Measurements from ENCODE around the gene C2CD2L. TPM values are rescaled to one million over a fixed set of nuclear protein-coding genes. Genes with fewer than 3 reads are reported as not detected.

The C2CD2L gene
- total and polyA plus RNA-seq, 2 of the 13 experiments (the other 11 are each of a cell fraction or from before 2014, with no cell fraction given) = 3.7 to 5.5 TPM

GRCh38 chr11:119093942-119094815 is 13.0 kb upstream of the C2CD2L start (continued):
- TF ChIP-seq ZBTB8A (CRISPR knock-in tag; IDR thresholded peaks at IDR 0.05; ENCODE audit: borderline replicate concordance, low read depth) (no peak), ZBTB7B (CRISPR knock-in tag; IDR thresholded peaks at IDR 0.05) (0 out of 2 replicates have a peak, but pooled peaks have one; percentile 25), ZNF891 (CRISPR knock-in tag; IDR thresholded peaks at IDR 0.05) (peak; percentile 37; the same call in 1 of the 2 replicates), NFIC (IDR thresholded peaks at IDR 0.05; ENCODE audit: low read length) (no peak), ZNF180 (CRISPR knock-in tag; IDR thresholded peaks at IDR 0.05; ENCODE audit: borderline replicate concordance, low read depth) (no peak), TBX2 (CRISPR knock-in tag; IDR thresholded peaks at IDR 0.05; ENCODE audit: borderline replicate concordance) (no peak), RCOR2 (CRISPR knock-in tag; IDR thresholded peaks at IDR 0.05) (no peak), ZNF30 (CRISPR knock-in tag; IDR thresholded peaks at IDR 0.05) (no peak; the same call in 1 of the 2 replicates), TGIF2 (CRISPR knock-in tag; IDR thresholded peaks at IDR 0.05) (no peak), U2AF2 (IDR thresholded peaks at IDR 0.05; ENCODE audit: low read depth, low read length) (no peak), HMGXB4 (CRISPR knock-in tag; IDR thresholded peaks at IDR 0.05; ENCODE audit: borderline replicate concordance in 1 of 2, low read depth in 1 of 2) (no peak), ZNF616 (CRISPR knock-in tag; IDR thresholded peaks at IDR 0.05; ENCODE audit: low read depth) (peak; percentile 17; the same call in 1 of the 2 replicates), ZMYM4 (CRISPR knock-in tag; IDR thresholded peaks at IDR 0.05) (no peak), SIN3B (IDR thresholded peaks at IDR 0.05; ENCODE audit: low read length) (no peak), ZNF253 (CRISPR knock-in tag; IDR thresholded peaks at IDR 0.05; ENCODE audit: borderline replicate concordance) (0 out of 2 replicates have a peak, but pooled peaks have one; percentile 51), E2F1 (CRISPR knock-in tag; IDR thresholded peaks at IDR 0.05) (no peak), ZSCAN9 (CRISPR knock-in tag; IDR thresholded peaks at IDR 0.05; ENCODE audit: borderline replicate concordance) (no peak), ARID4A (CRISPR knock-in tag; IDR thresholded peaks at IDR 0.05; ENCODE audit: borderline replicate concordance) (no peak), POLR2G (IDR thresholded peaks at IDR 0.05; ENCODE audit: low read depth, low read length) (peak; percentile 60), ZFP62 (CRISPR knock-in tag; IDR thresholded peaks at IDR 0.05) (no peak), ZNF18 (CRISPR knock-in tag; IDR thresholded peaks at IDR 0.05; ENCODE audit: insufficient replicate concordance) (no peak)

All from HepG2 (cell line).